ENCODE data around the gene HYAL3.

DNA sequence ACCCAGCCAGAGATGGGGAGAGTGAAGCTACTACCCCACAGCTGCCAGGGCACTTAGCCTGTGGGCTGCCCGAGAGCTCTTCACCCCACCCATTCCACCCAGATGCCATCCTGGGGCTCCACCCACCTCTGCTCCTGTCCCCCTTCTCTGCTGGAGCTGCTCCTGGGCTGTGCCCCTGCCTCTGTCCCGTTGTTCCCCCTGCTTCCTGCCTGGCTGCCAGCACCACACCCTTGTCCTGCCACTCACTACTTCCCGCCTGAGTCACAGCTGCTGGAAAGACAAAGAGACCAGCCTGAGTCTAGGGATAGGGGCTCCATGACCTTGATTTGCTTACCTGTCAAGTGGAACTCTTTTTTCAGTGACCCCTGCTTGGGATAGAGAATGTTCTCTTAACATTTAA is 50.8 kb downstream of the HYAL3 start:
- TF ChIP-seq, protein P1, sequence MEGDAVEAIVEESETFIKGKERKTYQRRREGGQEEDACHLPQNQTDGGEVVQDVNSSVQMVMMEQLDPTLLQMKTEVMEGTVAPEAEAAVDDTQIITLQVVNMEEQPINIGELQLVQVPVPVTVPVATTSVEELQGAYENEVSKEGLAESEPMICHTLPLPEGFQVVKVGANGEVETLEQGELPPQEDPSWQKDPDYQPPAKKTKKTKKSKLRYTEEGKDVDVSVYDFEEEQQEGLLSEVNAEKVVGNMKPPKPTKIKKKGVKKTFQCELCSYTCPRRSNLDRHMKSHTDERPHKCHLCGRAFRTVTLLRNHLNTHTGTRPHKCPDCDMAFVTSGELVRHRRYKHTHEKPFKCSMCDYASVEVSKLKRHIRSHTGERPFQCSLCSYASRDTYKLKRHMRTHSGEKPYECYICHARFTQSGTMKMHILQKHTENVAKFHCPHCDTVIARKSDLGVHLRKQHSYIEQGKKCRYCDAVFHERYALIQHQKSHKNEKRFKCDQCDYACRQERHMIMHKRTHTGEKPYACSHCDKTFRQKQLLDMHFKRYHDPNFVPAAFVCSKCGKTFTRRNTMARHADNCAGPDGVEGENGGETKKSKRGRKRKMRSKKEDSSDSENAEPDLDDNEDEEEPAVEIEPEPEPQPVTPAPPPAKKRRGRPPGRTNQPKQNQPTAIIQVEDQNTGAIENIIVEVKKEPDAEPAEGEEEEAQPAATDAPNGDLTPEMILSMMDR (IDR thresholded peaks at IDR 0.05) = no peak
- peak in 1 of 2 donors; percentile 23 for TF ChIP-seq POLR2A (IDR thresholded peaks at IDR 0.05)
